ENCODE results near the gene CNGA1.

CNGA1 gene

GRCh38 chr4:47954677-47955076 is 61.8 kb downstream of the CNGA1 start:
- H3K4me3 ChIP-seq (ENCODE audit: low read length) = no peak overlapping the region
- no peak for DNase-seq (ENCODE audit: low read depth)
- no peaks in the 10 kb centered on the region for H3K9me3 ChIP-seq (ENCODE audit: control insufficient read depth, low read length)
- no peak overlapping the region for H3K9ac ChIP-seq (ENCODE audit: low read length)
- H3K27me3 ChIP-seq (replicated peaks; ENCODE audit: control insufficient read depth, insufficient read depth, low read length) = peaks cover 17% of the 10 kb centered on the region
- H3K36me3 ChIP-seq (ENCODE audit: control insufficient read depth, insufficient read depth, low read length, severe bottlenecking) = no peaks in the 10 kb centered on the region
- no peaks in the 10 kb centered on the region for H3K4me1 ChIP-seq (ENCODE audit: control insufficient read depth, insufficient read depth, low read length)

GRCh38 chr4:47954245-47954644 is 62.2 kb downstream of the CNGA1 start:
- Histone ChIP-seq H3K36me3 (ENCODE audit: control insufficient read depth, insufficient read depth, low read length, severe bottlenecking) (no peaks in the 10 kb centered on the region), H3K27me3 (replicated peaks; ENCODE audit: control insufficient read depth, insufficient read depth, low read length) (peaks cover 17% of the 10 kb centered on the region), H3K9ac (ENCODE audit: low read length) (no peak overlapping the region), H3K4me1 (ENCODE audit: control insufficient read depth, insufficient read depth, low read length) (no peaks in the 10 kb centered on the region), H3K9me3 (ENCODE audit: control insufficient read depth, low read length) (no peaks in the 10 kb centered on the region), H3K4me3 (ENCODE audit: low read length) (no peak overlapping the region)
- DNase-seq (ENCODE audit: low read depth) = no peak

- no peak for DNase-seq (ENCODE audit: low read depth)
- Histone ChIP-seq H3K4me1 (ENCODE audit: control insufficient read depth, insufficient read depth, low read length) (no peaks in the 10 kb centered on the region), H3K9ac (ENCODE audit: low read length) (no peak overlapping the region), H3K36me3 (ENCODE audit: control insufficient read depth, insufficient read depth, low read length, severe bottlenecking) (no peaks in the 10 kb centered on the region), H3K9me3 (ENCODE audit: control insufficient read depth, low read length) (no peaks in the 10 kb centered on the region), H3K27me3 (replicated peaks; ENCODE audit: control insufficient read depth, insufficient read depth, low read length) (peaks cover 4% of the 10 kb centered on the region), H3K4me3 (ENCODE audit: low read length) (no peak overlapping the region)
Measured at GRCh38 chr4:47945930-47946726, 70.4 kb downstream of the CNGA1 start.

GRCh38 chr4:47942081-47942819 is 74.2 kb downstream of the CNGA1 start:
- Histone ChIP-seq H3K4me3 (ENCODE audit: low read length) (no peak overlapping the region), H3K9ac (ENCODE audit: low read length) (no peak overlapping the region), H3K4me1 (ENCODE audit: control insufficient read depth, insufficient read depth, low read length) (no peaks in the 10 kb centered on the region), H3K36me3 (ENCODE audit: control insufficient read depth, insufficient read depth, low read length, severe bottlenecking) (no peaks in the 10 kb centered on the region), H3K27me3 (replicated peaks; ENCODE audit: control insufficient read depth, insufficient read depth, low read length) (peaks cover 12% of the 10 kb centered on the region), H3K9me3 (ENCODE audit: control insufficient read depth, low read length) (no peaks in the 10 kb centered on the region)
- no peak for DNase-seq (ENCODE audit: low read depth)

DNA sequence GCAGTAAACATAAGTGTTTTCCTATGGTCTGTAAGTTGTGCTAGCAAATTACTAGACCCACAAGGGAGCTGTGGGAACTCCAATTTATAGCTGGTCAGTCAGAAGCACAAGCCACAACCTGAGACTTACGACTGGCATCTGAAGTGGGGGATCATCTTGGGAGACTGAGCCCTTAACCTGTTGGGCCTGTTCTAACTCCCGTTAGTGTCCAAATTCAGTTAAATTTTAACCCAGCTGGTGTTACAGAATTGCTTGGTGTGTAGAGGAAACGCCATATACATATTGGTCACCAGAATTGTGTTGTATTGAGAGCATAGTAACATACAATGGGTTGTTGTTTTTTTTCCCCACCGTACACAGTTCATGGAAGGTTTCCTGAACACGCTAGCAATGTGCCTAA is 77.0 kb downstream of the CNGA1 start:
- DNase-seq (ENCODE audit: low read depth) = no peak
- peaks cover 30% of the 10 kb centered on the region for H3K27me3 ChIP-seq (replicated peaks; ENCODE audit: control insufficient read depth, insufficient read depth, low read length)
- H3K36me3 ChIP-seq (ENCODE audit: control insufficient read depth, insufficient read depth, low read length, severe bottlenecking) = no peaks in the 10 kb centered on the region
- H3K4me1 ChIP-seq (ENCODE audit: control insufficient read depth, insufficient read depth, low read length) = no peaks in the 10 kb centered on the region
- no peak overlapping the region for H3K4me3 ChIP-seq (ENCODE audit: low read length)
- no peak overlapping the region for H3K9ac ChIP-seq (ENCODE audit: low read length)
- no peaks in the 10 kb centered on the region for H3K9me3 ChIP-seq (ENCODE audit: control insufficient read depth, low read length)

- DNase-seq (ENCODE audit: low read depth) = no peak
- H3K9me3 ChIP-seq (ENCODE audit: control insufficient read depth, low read length) = no peaks in the 10 kb centered on the region
- no peaks in the 10 kb centered on the region for H3K36me3 ChIP-seq (ENCODE audit: control insufficient read depth, insufficient read depth, low read length, severe bottlenecking)
- no peak overlapping the region for H3K4me3 ChIP-seq (ENCODE audit: low read length)
- no peak overlapping the region for H3K9ac ChIP-seq (ENCODE audit: low read length)
- H3K4me1 ChIP-seq (ENCODE audit: control insufficient read depth, insufficient read depth, low read length) = peaks cover 4% of the 10 kb centered on the region
- H3K27me3 ChIP-seq (replicated peaks; ENCODE audit: control insufficient read depth, insufficient read depth, low read length) = peaks cover 32% of the 10 kb centered on the region
Measured at GRCh38 chr4:47936336-47936735, 80.1 kb downstream of the CNGA1 start.

- H3K4me1 ChIP-seq (ENCODE audit: control insufficient read depth, insufficient read depth, low read length) = peaks cover 12% of the 10 kb centered on the region
- H3K27me3 ChIP-seq (replicated peaks; ENCODE audit: control insufficient read depth, insufficient read depth, low read length) = peaks cover 31% of the 10 kb centered on the region
- H3K9me3 ChIP-seq (ENCODE audit: control insufficient read depth, low read length) = no peaks in the 10 kb centered on the region
- DNase-seq (ENCODE audit: low read depth) = peak; percentile 85
- H3K4me3 ChIP-seq (ENCODE audit: low read length) = no peak overlapping the region
- no peak overlapping the region for H3K9ac ChIP-seq (ENCODE audit: low read length)
- no peaks in the 10 kb centered on the region for H3K36me3 ChIP-seq (ENCODE audit: control insufficient read depth, insufficient read depth, low read length, severe bottlenecking)
Measured at GRCh38 chr4:47933840-47934239, 82.6 kb downstream of the CNGA1 start.

DNA sequence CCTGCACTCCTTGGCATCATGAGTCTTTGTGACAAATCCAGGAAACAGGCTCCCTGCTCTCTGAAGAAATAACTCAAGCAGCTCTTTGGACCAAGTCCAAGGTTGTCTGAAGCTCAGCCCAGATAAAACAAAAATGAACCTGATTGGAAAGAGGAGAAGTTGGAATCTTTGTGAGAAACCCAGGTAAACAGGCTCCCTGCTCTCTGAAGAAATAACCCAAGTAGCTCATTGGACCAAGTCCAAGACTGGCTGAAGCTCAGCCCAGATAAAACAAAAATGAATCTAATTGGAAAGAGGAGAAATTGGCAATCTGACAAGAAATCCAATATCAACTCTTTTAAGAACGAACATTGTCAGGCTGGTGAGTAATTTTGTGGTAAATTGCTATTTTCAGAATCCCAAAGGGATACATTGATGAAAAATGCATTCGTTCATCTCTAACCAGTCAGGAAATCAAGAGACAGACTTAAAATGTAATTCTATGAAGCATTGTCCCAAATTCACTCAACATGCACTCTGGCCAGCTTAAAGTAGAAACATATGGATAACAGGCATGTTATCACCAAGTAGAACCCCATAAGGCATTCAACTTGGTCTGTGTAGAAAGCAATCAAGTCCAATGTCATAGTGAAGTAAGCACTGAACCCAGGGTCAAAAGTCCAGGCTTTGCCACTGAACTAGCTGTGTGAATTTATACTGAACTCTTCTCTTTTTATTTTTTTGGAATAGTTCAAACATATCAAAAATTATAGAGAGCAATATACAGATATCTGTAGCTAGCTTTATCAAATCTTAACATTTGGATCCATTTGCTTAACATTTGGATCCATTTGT is 85.3 kb downstream of the CNGA1 start:
- no peaks in the 10 kb centered on the region for H3K9me3 ChIP-seq (ENCODE audit: control insufficient read depth, low read length)
- peak; percentile 45 for DNase-seq (ENCODE audit: low read depth)
- peaks cover 30% of the 10 kb centered on the region for H3K27me3 ChIP-seq (replicated peaks; ENCODE audit: control insufficient read depth, insufficient read depth, low read length)
- peaks cover 12% of the 10 kb centered on the region for H3K4me1 ChIP-seq (ENCODE audit: control insufficient read depth, insufficient read depth, low read length)
- no peak overlapping the region for H3K4me3 ChIP-seq (ENCODE audit: low read length)
- no peak overlapping the region for H3K9ac ChIP-seq (ENCODE audit: low read length)
- H3K36me3 ChIP-seq (ENCODE audit: control insufficient read depth, insufficient read depth, low read length, severe bottlenecking) = no peaks in the 10 kb centered on the region

GRCh38 chr4:47929682-47930201 is 86.7 kb downstream of the CNGA1 start:
- no peak for DNase-seq (ENCODE audit: low read depth)
- no peak overlapping the region for H3K4me3 ChIP-seq (ENCODE audit: low read length)

DNA sequence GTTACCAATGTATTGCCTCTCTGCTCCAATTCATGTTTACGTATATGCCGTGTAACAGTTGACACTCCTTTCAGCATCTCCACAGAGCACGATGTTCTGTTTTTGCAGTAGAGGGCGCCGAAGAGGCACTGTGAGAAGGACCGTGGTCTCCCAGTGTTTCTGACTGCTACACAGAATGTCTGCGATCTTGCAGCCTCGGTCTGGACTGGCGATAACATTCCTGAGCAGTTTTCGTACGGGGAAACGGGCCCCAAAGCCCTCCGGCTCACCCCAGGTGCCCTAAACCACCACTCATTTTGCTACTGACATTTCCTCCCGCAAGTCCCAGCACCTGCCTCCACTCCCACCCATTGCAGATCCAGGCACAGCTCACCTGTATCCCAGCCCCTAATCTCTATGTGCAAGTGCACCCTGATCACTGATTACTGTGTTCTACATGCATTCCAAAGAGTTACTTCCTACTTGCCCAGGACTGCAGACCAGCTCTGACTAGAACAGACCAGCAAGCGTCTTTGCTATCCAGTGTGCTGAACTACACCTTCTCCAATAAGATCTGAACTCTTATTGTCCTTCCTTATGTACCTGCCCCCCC is 89.7 kb downstream of the CNGA1 start:
- Histone ChIP-seq H3K4me3 (ENCODE audit: low read length) (peak overlapping the region; percentile 30), H3K9me3 (ENCODE audit: control insufficient read depth, low read length) (no peaks in the 10 kb centered on the region), H3K36me3 (ENCODE audit: control insufficient read depth, insufficient read depth, low read length, severe bottlenecking) (no peaks in the 10 kb centered on the region), H3K4me1 (ENCODE audit: control insufficient read depth, insufficient read depth, low read length) (peaks cover 12% of the 10 kb centered on the region), H3K9ac (ENCODE audit: low read length) (no peak overlapping the region), H3K27me3 (replicated peaks; ENCODE audit: control insufficient read depth, insufficient read depth, low read length) (peaks cover 42% of the 10 kb centered on the region)
- DNase-seq (ENCODE audit: low read depth) = peak; percentile 86

More at GRCh38 chr4:47929682-47930201, 86.7 kb downstream of the CNGA1 start:
- peaks cover 31% of the 10 kb centered on the region for H3K27me3 ChIP-seq (replicated peaks; ENCODE audit: control insufficient read depth, insufficient read depth, low read length)
- H3K4me1 ChIP-seq (ENCODE audit: control insufficient read depth, insufficient read depth, low read length) = peaks cover 12% of the 10 kb centered on the region
- H3K9me3 ChIP-seq (ENCODE audit: control insufficient read depth, low read length) = no peaks in the 10 kb centered on the region
- no peak overlapping the region for H3K9ac ChIP-seq (ENCODE audit: low read length)
- no peaks in the 10 kb centered on the region for H3K36me3 ChIP-seq (ENCODE audit: control insufficient read depth, insufficient read depth, low read length, severe bottlenecking)

All from adipocyte (in vitro differentiated cells).